ENCODE measurements around the gene SLC66A2.

The SLC66A2 gene

DNA sequence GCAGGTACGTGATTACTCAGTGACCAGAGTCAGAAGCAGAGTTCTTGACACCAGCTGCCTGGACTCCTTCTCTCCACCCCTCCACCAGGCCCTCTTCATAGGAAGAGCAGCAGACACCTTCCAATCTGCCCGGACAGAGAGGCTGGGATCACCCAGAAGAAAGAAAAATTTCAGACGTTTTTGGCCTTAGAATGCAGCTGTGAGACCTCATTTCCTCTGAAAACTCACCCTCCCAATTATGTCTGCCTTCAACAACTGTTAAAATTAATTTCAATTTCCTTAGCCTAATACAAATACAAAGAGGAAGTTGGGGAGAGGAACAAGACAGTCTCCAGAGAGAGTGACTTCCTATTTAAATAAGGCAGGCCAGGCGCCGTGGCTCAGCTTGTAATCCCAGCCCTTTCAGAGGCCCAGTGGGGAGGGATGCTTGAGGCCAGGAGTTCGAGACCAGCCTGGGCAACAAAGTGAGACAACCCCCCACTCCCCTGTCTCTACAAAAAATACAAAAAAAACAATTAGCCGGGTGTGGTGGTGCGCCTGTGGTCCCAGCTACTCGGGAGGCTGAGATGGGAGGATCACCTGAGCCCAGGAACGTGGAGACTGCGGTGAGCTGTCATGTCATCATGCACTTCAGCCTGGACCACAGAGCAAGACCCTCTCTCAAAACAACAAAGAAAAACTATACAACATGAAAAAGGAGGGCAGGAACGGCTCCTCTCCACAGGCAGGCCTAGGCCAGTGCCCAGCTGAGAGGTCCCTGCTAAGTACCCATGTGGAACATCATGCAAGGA lies 1.6 kb downstream of the SLC66A2 start:
- no peak for DNase-seq

DNA sequence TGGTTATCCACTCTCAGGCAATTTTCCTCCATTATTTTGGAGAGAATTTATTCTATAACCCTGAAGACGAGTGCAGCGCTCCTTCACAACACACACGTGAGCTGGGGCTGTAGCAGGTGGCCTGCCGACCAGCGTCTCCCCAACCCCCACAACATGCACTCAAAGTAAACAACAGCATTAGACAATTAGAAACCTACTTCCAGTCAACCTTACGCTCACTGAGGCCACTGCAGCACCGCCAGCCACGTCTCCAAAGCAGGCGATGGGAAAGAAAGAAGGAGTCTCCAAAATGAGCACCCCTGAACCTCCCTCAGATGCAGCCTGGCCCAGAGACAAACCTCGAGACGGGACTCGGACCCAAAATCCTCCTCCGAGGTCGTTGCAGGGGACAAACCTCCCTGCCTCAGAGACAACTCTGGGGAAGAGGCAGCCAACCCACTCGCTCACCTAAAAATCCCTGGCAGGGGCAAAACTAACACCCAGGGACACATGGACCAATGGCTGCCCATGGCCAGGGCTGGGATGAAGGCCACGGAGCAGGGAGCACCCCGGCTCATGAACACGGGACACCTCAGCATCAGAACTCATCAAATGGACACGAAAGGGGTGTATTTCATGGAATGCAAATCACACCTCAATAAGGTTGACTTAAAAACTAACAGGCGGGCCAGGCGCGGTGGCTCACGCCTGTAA lies 2.6 kb downstream of the SLC66A2 start:
- no peak for DNase-seq

GRCh38 chr18:79947881-79948610 lies 3.4 kb downstream of the SLC66A2 start:
- no peak for DNase-seq

- DNase-seq: no peak
These were observed 4.2 kb downstream of the SLC66A2 start for GRCh38 chr18:79947054-79947755.

- no peak for DNase-seq
These were observed 6.1 kb downstream of the SLC66A2 start for GRCh38 chr18:79945118-79946042.

DNA sequence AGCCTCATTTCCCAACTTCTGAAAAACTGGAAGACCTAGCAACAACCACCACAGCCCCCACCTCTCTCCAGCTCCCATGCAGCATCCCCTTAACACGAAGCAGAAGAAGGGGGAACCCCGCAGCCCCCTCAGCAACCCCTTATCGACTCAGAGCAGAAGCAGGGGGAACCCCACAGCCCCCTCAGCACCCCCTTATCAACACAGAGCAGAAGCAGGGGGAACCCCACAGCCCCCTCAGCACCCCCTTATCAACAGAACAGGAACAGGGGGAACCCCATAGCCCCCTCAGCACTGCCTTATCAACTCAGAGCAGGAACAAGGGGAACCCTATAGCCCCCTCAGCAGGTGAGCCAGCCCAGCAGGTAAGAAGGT lies 6.7 kb downstream of the SLC66A2 start:
- DNase-seq: no peak

GRCh38 chr18:79944126-79944731 lies 7.2 kb downstream of the SLC66A2 start:
- DNase-seq: no peak

GRCh38 chr18:79943608-79944125 lies 7.8 kb downstream of the SLC66A2 start:
- DNase-seq: no peak

GRCh38 chr18:79942786-79943607 lies 8.5 kb downstream of the SLC66A2 start:
- DNase-seq: no peak

GRCh38 chr18:79942211-79942610 lies 9.2 kb downstream of the SLC66A2 start:
- no peak for DNase-seq

DNA sequence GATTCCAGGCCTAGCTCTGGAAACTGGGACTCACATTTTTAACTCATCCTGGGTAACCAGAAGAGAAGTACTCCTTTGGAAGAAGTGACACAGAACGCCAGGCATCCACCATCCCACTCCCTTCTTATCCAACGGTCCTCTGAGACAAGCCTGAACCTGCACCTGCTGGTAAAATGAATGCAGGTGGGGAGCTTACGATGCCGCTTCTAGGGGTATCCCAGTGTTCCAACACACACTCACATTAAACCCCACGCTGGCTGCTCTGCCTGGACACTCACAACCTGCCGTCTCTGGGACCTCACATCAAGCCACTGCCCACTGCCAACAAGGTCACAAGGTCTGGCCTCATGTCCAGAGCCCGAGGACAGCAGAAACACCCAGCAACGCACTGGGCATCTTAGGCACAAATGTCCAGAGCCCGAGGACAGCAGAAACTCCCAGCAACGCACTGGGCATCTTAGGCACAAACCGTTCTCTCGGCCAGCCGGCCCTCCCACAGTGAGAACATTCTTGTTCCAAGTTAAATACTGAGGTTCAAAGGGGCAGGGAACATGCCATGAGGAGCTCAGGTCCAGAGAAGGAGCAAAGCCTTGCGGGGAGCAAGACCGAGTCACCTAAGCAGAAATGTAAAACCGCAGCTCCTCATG lies 9.9 kb downstream of the SLC66A2 start:
- no peak for DNase-seq

- DNase-seq: no peak
These were observed 10.5 kb downstream of the SLC66A2 start for GRCh38 chr18:79940814-79941472.

GRCh38 chr18:79940126-79940813 lies 11.2 kb downstream of the SLC66A2 start:
- DNase-seq: no peak

DNA sequence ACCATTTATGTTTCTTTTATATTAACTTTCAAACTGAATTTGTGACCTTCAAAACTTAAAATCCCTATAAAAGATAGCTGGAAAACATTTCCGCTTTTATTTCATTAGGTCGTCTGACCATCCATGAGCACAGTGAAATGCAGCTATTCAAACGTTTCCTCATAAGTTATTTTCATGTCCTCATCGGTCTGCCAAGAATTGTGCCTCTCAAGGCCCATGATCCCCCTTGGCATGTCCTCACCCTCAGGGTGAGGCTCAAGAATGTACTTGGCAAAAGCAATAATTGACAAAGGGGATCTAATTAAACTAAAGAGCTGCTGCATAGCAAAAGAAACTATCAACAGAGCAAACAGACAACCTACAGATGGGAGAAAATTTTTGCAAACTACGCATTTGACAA lies 12.4 kb downstream of the SLC66A2 start:
- DNase-seq: no peak

DNA sequence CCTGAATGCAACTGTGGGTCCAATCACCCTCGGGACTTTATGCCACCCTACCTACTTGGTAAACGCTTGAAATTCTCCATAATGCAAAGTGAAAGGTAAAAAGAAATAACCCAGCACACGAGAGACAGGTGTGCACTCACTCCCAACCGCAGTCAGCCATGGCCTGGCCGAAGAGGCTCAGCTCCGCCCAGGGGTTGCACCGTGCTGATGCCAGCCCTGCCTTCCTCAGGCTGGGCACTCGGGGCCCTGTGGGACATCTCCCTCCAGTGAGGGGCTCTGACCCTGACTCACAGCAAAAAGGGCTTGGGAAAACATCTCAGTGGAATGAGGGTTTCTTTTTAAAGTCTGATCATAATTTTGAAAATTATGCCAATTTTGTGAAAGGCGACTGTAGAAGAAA lies 13.3 kb downstream of the SLC66A2 start:
- DNase-seq: no peak

GRCh38 chr18:79937103-79937860 lies 14.2 kb downstream of the SLC66A2 start:
- DNase-seq: no peak

GRCh38 chr18:79936641-79937040 lies 14.8 kb downstream of the SLC66A2 start:
- no peak for DNase-seq

DNA sequence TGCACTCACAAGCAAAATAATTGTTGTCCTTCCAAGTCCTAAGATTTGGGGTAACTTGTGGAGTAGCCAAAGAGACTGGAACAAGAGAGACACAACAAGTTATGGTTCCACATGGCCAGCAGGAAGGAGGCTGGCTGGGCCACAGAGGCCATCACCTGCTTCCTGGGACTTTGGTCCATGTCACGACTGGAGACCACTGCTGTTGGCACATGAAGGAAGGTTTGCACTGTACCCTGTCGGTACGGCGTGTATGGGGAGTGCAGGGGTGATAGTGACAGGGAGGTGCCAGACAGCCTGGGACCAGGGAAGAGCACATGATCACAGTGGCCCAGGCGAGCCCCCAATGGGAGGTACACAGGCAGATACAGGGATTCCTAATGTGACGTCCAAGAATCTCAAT lies 15.5 kb downstream of the SLC66A2 start:
- no peak for DNase-seq
